ENCODE results near the gene OPA1.

The OPA1 gene

GRCh38 chr3:193744048-193744821 is 151.2 kb downstream of the OPA1 start:
- DNase-seq: no peak

GRCh38 chr3:193744822-193745684 is 152.0 kb downstream of the OPA1 start:
- no peak for DNase-seq

GRCh38 chr3:193746832-193747231 is 153.8 kb downstream of the OPA1 start:
- no peak for DNase-seq

Measured in central memory CD4-positive, alpha-beta T cell (primary cell).